GM21723 (cell line): ENCODE results near the gene STARD3.

Experiments used
- ATAC-seq: cut with Tn5 transposase; IDR thresholded peaks from one replicate; pipeline ENCODE4 v1.9.1; 2021; ENCODE audit warnings: mild to moderate bottlenecking, moderate library complexity; ENCODE audit not compliant: unreplicated experiment

The STARD3 gene

DNA sequence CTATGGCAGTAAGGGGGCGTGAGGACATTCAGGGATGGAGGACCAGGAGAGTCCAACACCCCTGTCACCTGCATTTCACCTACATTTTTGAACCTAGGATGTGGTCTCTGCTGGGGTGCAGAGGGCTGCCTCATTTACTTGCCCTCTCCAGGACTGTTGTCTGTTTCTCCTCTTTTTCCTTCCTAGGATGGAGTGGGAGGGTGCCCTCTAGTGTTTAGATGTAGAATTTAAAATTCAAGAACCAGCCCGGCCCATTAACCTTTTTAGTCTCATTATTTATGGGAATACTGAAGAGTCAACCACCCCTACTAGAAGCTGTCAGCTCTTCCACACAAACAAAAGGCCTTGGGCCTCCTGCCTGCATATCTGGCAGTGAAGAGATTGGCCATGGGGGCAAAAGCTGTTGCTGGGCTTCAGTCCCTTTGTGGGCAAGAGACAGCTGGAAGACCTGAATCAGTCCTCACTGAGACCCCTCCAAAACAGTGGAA lies 2.5 kb upstream of the STARD3 start:
- ATAC-seq: no peak

DNA sequence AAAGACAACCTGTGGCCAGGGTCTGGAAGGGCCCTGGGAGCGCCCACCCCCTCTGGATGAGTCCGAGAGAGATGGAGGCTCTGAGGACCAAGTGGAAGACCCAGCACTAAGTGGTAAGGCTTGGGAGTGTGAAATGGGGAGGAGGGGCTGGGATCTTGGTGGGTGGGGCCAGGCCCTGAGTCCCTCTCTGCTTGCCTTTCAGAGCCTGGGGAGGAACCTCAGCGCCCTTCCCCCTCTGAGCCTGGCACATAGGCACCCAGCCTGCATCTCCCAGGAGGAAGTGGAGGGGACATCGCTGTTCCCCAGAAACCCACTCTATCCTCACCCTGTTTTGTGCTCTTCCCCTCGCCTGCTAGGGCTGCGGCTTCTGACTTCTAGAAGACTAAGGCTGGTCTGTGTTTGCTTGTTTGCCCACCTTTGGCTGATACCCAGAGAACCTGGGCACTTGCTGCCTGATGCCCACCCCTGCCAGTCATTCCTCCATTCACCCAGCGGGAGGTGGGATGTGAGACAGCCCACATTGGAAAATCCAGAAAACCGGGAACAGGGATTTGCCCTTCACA lies 1.2 kb upstream of the STARD3 start:
- ATAC-seq: no peak

DNA sequence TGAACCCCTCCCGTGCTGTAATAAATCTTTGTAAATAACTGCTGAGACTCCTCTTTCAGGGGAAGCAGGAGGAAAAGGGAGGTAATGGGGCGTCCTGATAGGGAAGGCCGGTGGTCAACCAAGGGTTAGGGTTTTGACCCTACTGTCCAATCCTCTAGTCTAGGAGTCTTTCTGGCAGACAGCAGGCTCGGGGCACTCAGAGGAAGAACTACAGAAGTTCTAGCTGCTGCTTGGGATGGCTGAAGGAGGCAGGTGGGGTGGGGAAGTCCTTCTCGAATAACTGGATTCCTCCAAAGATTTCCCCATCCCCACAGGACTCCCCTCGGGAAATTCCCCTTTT lies 387 bp upstream of the STARD3 start:
- ATAC-seq: peak; percentile 6

DNA sequence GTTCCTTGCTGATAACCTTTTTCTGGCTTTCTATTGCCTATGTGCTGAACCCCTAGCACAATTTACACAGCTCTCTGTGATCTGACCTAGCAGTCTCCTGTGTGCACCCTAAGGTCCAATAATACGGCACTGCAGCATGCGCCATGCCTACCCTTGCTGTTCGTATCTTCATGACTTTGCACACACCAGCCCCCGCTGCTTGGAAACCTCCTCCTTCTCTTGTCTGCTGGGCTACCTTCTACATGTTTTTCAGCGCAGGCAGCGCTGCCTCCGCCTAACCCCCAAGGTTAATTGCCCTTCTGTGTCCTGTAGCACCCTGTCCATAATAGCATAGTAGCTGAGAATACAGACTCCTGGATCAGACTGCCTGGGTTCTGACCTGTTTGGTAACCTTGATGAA lies 1.4 kb downstream of the STARD3 start:
- ATAC-seq: no peak

DNA sequence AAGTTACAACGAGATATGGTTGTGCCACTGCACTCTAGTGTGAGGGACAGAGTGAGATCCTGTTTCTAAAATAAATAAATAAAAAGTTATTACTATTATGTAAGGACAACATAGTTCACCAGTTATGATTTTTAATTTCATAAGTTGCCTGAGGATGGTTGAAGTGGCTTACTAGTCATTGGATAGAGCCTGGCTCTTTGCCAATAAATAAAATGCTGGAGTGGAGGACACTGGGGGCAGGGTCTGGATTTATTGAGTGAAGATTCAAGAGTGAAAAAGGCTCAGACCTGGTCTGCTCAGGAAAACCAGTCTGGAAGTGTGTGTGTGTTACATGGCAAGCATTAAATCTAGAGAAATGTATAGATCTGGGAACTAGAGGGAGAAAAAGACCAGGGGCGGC lies 2.1 kb downstream of the STARD3 start:
- ATAC-seq: no peak

DNA sequence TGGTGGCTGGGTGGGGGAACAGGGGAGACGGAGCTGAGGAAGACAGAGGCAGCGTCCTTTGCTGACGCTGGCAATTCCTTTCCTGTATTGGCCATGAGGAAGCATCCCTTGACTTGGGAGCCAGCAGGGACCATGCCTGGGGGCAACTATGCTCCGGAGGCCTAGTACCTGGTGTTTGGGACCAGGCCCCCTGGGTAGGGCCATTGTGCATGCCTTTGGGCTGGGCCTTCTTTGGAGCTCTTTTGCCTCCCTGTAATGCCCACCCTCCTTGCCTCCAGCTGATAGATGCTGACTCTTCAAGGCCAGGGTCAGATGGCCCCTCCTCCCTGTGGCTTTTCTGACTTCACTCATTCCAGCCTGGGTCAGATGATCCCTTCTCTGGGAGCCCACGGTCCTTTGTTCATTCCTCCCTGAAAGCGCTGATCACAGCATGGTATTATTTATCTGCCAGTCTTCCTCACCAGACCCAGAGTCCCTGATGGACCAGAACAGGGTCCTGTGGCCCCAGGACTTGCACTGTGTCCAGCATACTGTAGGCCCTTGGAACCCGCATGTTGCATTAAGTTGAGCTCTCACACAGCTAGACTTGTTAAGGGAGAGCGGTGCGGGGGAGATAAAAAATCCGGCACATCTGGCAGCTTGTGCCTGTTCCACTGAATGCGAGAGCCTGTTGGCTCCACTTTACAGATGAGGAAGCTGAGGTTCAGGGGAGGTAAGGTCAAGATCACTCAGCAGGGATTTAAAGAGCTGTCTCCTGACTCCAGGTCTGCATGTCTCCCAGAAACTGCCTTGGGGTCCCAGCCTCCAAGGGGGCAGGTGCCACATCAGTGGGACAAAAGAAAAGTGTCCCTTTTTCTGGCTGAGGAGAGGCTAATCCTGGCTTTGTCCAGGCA lies 2.9 kb downstream of the STARD3 start:
- ATAC-seq: no peak

DNA sequence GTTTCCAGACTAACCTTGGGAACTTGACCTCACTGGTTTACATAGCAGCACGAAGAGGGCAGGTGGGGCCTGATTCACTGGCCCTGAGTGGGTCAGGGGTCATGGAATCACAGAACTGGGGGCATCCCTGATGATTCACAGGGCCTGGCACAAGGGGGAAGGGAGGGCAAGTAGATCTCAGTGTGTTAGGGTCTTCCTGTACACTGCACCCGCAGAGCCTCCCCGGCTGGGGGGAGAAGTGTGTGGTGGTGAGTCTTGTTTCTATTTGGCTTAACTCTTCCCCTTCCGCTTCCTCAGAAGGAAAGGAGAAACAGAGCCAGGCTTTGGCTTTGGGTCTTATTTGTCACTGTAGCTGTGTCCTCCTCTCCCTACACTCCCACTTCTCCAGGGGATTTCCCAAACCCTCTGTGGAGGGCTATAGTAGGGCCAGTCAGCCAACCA lies 3.7 kb downstream of the STARD3 start:
- no peak for ATAC-seq

DNA sequence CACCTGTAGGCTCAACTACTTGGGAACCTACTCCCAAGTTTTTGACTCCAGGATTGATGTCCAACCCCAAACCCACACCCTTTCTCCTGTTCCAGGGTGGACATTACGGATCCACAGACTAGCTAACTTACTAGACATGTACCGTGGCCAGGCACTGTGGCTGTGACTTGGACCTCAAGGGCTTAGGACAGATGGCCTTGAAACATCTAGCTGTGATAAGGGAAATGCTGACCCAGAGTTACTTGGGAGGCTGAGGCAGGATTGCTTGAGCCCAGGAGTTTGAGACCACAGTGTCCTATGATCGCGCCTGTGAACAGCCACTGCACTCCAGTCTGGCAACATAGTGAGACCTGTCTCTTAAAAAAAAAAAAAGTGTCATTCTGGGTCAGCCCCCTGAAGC lies 4.2 kb downstream of the STARD3 start:
- ATAC-seq: no peak

DNA sequence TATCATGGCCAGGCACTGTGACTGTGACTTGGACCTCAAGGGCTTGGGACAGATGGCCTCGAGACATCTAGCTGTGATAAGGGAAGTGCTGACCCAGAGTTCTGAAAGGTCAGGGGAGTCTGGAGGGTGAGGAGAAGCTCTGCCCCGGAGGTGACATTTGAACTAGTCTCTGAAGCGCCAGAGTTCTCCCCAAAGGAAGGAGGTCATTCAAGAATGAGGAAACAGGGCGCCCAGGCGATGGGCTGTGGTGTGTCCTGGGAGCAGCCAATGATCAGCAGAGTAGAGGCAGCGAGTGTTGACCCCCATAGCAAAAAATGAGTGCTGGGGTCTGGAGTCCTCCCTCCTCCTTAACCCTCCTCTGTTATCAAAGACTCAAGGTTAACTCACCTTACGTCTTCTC lies 4.9 kb downstream of the STARD3 start:
- ATAC-seq: no peak

DNA sequence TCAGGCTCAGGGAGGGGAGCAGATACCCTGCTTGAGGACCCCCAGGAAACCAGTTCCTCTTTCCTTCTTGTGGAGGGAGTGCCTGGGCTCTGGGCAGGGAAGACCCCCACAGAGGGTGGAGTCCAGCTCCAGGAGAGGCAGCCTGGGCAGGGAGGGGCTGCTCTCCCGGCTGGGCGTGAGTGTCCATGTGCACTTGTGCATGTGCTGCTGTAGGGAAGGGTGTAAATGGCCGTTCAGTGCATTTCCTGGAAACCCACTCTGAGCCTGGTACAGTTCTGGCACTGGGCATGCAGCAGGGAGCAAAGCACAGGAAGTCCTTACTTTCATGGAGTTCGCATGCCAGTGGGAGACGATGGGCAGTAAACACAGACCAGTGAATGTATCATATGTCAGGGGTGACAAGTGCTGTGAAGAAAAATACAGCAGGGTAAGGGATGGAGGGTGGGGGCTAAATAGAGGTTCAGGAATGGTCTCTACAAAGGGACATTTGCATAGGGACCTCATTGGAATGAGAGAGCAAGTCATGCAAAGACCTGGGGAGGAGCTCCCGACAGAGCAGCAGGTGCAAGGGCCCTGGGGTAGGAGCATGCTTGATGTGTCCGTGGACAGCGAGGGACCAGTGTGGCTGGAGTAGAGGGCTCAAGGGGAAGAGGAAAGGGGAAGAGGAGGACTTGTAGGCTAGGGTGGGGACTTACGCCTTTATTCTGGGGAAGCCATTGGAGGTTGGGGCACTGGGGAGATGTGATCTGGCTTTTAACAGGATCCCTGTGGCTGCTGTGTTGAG lies 5.5 kb downstream of the STARD3 start:
- no peak for ATAC-seq

DNA sequence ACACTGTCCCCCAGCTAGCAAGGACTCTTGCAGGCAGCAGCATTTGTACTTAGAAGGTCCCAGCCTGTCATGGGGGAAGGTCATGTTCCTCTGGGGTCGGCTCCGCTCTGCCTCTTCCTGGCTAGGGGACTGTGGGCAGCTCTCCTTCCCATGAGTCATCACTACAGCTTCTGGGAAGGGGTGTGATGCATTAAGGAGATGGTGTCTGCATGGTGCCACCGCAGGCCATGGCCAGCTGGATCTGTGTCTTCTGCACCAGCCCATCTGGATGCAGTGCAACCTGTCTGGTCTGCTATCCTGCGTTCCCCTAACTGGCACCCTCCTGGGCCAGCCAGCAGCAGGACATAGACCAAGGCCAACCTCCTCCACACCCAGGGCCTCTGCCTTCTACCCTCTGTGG lies 6.3 kb downstream of the STARD3 start:
- ATAC-seq: no peak

DNA sequence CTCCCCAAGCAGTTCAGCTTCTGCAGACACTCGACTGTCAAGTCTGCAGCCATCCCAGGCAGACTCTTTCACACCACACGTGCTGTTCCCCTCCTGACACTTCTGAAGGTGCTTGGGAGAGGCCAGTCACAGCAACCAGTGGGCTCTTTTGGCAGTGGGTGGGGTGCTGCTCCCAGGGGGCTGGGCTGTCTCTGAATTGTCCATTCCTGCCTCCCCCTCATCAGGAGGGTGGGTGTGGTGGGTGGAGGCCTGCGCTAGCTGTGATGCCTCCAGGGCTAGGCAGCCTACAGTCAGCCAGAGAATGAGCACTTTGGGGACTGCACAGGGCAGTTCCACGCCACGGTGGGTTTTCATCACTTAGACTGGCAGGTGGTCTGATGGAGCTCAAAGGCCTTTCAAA lies 10.3 kb downstream of the STARD3 start:
- no peak for ATAC-seq

DNA sequence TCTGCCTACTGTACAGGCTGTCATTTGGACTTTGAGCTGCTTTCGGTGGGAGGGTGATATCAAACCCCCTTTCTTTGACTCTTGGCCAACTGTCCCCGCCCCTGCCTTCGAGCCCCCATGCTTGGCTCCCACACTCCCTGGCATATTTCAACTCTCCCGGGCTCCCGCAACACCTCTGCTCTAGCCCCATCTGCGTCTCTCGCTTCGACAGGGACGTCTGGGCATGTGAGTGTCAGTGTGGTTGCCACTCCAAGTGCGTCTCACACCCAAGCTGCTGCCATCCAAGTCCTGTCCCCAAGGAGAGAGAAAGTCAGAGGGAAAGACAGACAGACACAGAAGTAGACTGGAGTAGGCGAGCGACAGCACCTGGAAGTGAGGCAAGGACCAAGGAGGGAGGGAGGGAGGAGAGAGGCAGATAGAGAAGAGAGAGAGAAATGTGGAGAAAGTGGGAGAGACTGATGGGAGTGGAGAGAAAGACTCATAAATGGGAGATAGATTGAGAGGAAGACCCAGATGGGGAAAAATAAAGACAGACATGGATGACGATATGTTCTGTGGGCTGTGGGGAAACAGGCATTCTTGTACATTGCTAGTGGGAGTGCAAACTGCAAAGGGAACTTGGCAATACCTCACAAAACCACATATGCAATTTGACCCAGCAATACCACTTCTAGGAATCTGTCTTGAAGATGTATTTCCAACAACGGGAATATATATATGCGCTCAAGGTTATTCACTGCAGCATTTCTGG lies 11.8 kb downstream of the STARD3 start:
- no peak for ATAC-seq

DNA sequence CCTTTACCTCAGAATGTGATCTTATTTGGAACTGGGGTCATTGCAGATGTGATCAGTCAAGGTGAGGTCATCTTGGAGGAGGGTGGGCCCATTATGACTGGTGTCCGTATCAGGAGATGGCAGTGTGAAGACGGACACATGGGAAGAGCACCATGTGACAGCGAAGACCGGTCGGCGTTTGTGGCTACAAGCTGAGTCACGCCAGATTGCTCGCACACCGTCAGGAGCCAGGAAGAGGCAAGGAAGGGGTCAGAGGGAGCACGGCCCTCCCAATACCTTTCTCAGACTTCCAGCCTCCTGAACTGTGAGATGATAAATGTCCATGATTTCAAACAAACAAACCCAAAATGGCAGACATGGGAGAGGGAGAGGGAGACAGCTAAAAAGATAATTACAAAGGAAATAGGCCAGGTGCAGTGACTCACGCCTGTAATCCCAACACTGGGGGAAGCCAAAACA lies 13.2 kb downstream of the STARD3 start:
- no peak for ATAC-seq

DNA sequence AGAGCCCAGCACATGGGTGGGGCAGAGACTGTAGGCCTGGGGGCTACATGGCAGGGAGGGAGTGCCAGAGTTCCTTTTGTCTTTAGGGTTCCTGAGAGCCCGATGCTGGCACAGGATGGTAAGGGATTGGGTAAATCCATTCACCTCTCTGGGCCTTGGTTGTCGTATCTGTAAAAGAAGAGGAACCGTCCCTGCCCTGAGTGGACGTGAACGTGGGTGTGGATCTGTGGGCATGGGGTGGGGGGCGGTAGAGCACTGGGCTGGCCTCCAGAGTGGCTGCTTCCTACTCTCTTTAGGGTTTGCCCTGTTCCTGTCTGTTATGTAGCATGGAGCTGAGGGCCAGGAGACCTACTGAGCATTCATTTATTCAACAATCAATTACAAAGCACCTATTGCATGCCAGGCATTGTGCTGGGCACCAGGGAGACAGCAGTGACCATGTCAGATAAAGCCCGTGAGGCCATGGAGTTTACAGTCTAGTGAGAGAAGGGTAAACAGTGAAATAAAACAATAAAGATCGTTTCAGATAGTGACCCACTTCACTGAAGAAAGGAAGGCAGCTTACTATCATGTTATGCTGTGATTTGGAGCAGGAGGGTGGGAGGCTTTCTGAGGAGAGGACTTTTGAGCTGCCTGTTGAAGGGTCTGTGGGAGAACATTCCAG lies 15.1 kb downstream of the STARD3 start:
- no peak for ATAC-seq

DNA sequence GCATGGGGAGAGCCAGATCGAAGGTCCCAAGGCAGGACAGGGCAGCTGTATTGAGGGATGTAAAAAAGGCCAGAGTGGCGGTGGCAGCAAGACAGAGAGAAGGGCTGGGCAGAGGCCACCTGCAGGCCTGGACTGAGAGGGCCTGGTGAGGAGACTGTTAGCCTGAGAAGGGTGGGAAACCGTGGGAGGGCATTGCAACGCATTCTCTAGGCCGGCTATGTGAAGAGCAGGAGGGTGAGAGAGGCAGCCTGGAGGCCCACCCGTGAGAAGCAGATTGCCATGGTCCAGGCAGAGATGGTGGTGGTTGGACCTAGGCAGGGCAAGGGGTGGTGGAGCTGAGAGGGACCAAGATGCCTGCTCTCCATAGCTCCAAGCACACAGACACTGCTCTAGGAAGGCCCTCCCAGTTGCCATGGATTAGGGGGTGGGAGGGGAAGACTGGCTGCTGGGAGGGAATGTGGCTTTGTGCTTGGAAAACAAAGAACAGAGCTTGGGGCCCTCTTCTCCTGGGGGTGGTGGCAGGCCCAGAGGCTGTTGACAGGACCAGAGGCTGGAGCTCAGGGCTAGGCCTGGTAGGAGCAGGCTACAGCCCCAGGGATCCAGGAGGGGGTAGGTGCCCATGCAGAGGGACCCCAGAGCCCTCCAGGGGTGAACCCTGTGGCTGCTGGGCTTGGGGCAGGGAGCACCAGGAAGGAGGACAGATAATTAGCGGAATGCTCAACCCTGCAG lies 15.8 kb downstream of the STARD3 start:
- ATAC-seq: no peak

DNA sequence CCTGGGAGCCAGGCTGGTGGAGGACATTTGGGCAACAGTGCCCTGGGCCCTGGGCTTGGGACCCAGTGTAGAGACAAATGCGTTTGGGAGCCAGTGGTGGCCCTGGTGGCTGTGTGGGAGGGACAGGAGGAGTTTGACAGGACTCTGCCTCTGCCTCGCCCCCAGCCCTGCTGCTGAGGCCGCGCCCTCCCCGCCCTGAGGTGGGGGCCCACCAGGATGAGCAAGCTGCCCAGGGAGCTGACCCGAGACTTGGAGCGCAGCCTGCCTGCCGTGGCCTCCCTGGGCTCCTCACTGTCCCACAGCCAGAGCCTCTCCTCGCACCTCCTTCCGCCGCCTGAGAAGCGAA lies 16.3 kb downstream of the STARD3 start:
- ATAC-seq: no peak

DNA sequence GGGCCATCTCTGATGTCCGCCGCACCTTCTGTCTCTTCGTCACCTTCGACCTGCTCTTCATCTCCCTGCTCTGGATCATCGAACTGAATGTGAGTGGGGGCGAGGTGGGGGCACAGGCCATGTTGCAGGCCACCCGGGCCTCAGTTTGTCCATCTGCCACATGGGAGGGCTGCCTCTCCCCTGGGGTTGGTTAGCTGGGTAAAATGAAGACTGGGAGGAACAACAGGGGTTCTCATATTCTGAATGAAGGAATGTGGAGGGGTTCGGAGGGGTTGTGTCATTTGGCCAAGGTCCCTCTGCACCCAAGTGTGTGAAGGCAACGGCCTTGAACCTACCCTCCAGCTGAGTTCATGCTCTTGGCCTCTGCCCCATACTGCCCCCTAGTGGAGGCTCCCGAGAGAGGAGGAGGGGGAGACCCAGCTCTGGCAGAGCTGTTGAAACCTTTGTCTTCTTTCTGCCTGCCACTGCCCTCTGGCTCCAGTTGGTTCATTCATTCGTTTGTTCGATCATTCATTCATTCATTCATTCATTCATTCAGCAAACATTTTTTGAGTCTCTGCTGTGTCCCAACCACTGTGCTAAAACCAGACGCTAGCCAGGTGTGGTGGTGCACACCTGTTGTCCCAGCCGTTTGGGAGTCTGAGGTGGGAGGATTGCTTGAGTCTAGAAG lies 16.9 kb downstream of the STARD3 start:
- no peak for ATAC-seq

DNA sequence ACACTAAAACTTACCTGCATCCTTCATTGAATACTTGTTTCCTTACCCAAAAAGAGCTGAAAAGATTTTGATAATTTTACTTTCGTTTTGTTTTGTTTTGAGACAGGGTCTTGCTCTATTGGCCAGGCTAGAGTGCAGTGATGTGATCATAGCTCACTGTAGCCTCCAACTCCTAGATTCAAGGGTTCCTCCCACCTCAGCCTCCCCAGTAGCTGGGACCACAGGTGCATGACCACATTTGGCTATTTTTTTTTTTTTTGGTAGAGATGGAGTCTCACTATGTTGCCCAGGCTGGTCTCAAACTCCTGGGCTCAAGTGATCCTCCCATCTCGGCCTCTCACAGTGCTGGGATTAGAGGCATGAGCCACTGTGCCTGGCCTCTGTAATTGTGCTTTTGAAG lies 18.2 kb downstream of the STARD3 start:
- ATAC-seq: no peak
